Measurements from ENCODE around the gene CDK2AP2.
A peak's percentile ranks its signal among the peaks of the same experiment; 100 is the strongest.
"Not testable (repeated sequence)": the region's sequence is repeated elsewhere in the genome, so short reads cannot be mapped to it uniquely, and the experiment has no call there.

Gene CDK2AP2

DNA sequence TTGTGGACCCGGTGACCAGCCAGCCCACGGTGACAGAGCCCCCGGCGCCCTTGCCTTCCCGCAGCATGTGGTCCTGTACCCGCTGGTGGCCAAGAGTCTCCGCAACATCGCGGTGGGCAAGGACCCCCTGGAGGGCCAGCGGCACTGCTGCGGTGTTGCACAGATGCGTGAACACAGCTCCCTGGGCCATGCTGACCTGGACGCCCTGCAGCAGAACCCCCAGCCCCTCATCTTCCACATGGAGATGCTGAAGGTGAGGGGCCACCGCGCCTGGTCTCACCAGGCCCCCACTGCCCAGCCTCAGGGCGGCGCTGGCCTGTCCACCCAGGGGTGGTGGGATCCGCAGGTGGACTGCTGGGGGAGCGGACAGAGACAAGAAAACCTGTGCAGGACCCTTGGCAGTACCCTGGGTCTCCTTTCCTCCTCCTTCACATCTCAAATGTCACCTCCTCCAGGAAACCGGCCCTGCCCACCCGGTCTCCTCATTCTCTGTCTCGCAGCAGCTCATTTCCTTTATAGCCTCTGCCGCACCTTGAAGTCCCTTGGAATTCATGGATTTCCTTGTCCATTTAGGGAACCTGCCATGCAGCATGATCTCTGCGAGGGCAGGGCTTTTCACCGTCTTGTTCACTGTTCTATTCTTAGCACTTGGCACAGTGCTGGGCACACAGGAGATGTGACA is 18.6 kb downstream of the CDK2AP2 start:
- no peak for DNase-seq

DNA sequence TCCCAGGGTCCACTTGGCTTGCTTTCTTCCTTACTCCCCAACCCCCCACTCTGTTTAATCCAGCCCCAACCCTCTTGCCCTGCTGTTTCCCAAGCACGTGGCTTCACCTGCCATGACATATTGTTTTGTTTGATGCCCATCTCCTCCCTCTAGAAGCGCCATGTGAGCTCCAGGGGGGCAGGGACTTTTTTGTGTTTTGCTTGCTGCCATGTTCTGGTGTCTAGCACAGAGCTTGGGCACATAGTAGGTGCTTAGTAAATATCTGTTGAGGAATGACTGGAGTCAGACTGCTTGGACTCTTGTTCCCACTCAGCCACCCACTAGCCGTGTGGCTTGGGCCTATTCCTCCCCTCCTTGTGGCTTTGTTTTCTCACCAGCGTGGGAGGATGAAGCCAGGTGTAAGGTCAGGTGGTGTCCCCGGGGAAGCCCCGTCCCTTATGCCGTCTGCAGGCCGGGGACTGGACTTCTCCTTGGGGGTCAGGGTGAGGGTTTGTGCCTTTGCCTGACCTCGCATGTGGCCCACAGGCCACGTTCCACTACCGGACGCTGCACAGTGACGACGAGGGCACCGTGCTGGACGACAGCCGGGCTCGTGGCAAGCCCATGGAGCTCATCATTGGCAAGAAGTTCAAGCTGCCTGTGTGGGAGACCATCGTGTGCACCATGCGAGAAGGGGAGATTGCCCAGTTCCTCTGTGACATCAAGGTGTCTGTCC is 21.3 kb downstream of the CDK2AP2 start:
- DNase-seq: no peak

DNA sequence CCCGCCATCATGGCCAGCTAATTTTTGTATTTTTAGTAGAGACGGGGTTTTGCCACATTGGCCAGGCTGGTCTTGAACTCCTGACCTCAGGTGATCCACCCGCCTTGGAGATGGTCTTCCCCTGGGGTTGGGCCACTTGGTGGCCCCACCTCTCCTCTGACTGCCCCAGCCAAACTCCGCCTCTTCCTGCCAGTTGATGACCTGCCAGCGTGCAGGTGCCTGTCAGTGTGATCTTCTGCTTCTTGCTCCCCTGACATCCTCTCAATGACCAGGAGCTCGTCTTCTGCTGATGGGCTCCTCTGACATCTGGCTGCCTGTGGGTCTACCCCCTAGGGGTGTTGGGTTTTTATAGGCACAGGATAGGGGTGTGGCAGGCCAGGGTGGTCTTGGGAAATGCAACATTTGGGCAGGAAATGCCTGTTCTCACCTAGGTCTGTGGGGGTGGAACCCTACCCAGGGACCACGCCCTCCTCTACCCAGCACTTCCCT is 22.0 kb downstream of the CDK2AP2 start:
- not testable (repeated sequence) for DNase-seq

DNA sequence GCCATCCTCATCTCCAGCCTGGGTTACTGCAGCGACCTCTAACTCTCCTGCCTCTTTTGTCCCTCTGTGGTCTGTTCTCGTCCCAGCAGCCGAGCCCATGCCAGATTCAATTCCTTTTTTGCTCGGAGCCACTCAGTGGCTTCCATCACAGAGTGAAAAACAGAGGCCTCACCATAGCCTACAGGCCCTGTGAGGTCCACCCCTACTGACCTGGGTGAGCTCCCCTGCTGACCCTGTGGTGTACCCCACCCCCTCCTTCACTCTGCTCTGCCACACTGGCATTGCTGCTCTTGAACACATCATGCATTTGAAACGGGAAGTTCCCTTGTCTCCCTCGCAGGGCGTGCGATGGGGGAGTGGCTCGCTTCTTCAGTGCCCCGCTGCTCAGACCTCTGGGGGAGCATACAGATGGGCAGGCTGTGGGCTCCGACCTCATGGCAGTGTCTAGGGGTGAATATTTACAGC is 23.1 kb downstream of the CDK2AP2 start:
- no peak for DNase-seq

DNA sequence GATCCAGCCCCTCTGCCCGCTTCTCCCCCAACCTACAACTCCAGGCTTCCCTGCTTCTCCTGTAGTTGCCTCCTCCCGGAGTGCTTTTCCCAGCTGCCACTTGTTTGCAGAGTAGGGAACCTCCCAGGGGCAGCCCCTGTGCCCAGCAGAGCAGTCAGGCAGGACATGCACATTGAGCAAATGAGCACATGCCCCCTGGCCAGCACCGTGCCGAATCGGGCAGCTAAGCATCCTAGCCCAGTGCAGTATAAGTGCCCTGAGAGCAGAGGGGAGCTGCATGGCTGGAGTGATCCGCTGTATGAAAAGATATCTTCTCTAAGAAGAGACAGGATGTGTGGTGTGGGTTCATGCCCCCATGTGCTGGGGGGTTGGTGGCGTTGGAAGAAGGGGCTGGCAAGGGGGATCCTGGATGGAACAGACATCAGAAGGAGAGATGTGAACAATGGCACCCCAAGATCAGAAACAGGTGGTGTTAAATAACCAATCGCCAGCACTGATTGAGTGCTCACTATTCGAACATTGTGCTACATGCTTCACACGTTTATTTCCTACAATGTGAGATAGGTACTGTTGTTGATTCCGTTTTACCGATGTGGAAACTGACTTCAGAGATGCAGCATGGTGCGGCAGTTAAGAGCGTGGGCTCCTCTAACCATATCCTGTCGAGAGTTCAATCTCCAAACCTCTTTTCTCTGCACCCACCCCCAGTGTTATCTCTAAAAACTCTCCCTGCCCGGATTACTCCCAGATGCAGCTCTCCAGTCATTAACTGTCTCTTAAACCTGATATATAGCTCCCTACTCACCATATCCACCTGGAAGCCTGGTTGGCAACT is 23.9 kb downstream of the CDK2AP2 start:
- DNase-seq: no peak

GRCh38 chr11:67482827-67483798 is 24.8 kb downstream of the CDK2AP2 start, which contains the start of gene AIP:
AIP (plus strand) TSS chr11:67483026; CDS start chr11:67483159, 133 bp downstream.
- peak; percentile 90 for DNase-seq

- DNase-seq: no peak
These were observed 25.6 kb downstream of the CDK2AP2 start for GRCh38 chr11:67482275-67482826.

GRCh38 chr11:67477344-67478050 is 30.5 kb downstream of the CDK2AP2 start:
- DNase-seq: not testable (repeated sequence)

DNA sequence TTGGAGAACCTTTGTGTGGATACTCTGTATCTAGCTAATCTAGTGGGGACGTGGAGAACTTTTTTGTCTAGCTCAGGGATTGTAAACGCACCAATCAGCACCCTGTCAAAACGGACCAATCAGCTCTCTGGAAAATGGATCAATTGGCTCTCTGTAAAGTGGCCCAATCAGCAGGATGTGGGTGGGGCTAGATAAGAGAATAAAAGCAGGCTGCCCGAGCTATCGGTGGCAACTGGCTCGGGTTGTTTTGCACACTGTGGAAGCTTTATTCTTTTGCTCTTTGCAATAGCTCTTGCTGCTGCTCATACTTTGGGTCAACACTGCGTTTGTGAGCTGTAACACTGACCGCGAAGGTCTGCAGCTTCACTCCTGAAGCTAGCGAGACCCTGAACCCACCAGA is 31.3 kb downstream of the CDK2AP2 start:
- DNase-seq: not testable (repeated sequence)

GRCh38 chr11:67472882-67473281 is 35.1 kb downstream of the CDK2AP2 start:
- DNase-seq: no peak

GRCh38 chr11:67470337-67471002 is 37.5 kb downstream of the CDK2AP2 start:
- no peak for DNase-seq

- no peak for DNase-seq
These were observed 38.5 kb downstream of the CDK2AP2 start for GRCh38 chr11:67469508-67469811.

DNA sequence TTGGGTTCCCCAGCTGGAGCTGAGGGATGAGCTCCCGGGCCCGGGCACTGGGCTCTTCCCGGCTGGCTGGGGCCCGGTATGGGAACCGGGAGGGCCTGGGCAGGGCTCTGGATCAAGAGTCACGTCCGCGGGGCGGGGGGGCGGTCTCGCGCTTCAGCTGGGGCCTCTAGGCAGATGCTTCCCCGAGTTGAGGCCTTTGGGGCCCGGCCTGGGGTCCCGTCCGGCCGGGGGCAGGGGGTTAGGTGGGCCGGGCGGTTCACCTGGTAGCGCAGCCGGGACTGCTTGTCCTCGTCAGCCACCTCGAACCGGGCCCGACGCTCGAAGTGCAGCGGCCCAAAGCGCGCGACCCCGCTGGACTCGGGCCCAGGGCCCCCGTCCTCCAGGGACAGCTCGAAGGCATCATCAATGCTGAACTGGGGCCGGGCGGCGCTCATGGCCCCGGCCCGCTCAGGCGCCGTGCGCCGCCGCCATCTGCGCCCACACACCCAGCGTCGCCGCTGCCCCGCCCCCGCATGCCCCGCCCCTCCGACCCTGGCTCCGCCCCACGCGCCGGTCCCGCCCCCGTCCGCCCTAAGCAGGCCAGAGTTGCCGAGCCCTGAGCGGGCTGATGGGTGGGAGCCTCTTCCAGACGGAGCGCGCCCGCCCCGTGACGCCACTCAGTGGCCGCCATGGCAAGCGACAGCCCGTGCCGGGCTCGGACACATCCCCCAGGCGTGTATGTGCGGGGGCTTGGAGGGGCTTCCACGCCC is 39.0 kb downstream of the CDK2AP2 start, which contains the start of gene TMEM134:
TMEM134 (minus strand) TSS at position 493 of the 749 bp plus-strand sequence; CDS start at position 434, 59 bp downstream.
- peak; percentile 64 for DNase-seq

GRCh38 chr11:67468456-67468758 is 39.6 kb downstream of the CDK2AP2 start:
- no peak for DNase-seq

- no peak for DNase-seq
These were observed 39.9 kb downstream of the CDK2AP2 start for GRCh38 chr11:67468056-67468455.

DNA sequence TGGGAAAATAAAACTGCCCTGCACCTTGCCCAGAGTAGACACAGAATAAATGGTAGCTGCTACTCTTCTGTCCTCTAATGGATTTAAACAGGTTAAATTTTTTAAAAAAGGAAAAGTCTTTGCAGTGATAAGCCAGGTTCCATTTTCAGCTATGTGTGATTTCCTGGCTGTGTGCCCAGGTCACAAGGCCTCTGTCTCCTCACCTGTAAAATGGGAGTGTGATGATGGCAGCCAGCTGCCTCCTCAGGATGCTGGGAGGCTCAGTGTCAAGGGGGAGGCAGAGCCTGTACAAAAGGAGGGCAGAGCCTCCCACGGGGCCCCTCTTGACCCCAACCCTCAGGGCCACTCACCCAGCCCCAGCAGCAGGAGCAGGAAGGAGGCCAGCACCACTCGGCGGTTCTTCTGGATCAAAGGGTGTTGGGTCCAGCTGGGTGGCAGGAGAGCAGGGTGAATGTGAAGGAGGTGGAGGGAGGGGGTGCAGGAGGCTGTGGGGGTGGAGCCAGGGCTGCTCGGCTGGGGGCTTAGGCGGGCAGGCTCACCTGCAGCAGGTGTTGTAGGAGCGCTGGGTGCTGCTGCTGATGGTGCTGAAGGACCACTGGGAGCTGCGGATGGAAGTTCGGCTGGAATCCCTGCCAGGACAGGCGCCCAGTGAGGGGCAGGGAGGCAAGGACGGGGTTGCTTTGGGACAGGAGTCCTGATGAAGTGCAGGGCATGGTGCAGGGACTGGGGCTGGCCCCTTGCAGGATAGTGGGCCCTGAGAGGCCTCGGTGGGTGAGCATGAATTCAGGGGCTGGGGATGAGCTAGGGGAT is 40.8 kb downstream of the CDK2AP2 start:
- DNase-seq: no peak

- DNase-seq: no peak
These were observed 41.6 kb downstream of the CDK2AP2 start for GRCh38 chr11:67466367-67466766.

GRCh38 chr11:67465530-67465929 is 42.4 kb downstream of the CDK2AP2 start:
- DNase-seq: not testable (repeated sequence)

DNA sequence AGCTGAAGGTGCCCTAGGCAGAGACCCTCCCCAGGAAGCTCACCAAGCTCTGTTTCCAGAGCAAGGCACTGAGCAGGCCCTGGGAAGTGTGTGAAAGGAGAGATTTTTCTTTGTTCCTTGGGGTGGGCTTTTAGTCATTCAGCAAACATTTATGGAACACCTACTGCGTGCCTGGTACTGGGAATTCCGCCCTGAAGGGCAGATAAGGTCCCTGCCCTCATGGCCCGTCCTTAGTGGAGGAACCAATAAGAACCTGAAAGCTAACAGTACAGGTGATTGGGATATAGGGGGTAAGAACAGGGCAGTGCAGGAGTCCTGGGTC is 42.8 kb downstream of the CDK2AP2 start:
- DNase-seq: no peak
